ENCODE results near the gene SLC66A2.

SLC66A2 gene

DNA sequence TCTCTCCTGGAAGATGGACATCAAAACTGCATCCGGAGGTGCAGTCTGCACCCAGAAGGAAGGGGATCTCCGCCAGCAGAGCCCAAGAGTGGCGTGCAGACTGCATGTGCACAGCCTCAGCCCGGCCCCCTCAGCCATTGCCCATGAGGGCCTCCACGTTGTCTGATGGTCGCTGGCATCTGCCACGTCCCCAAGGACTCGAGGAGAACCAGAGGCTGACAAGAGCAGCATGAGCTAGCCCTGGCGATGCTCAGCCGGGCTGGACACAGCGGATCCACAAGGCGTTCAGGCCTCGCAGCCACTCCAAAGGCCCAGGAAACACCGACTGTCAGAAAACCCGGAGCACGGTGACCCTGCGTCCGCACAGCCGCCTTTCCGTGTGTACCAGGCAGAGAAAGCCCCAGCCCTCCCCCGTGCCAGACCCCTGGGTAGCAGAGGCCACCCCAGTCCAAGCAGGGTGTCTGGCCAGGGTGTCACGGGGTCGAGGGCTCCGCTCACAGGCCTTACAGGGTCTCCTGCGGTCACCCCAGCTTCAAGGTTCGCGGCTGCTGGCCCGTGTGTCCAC, 48.3 kb downstream of the SLC66A2 start:
- no peak for DNase-seq (ENCODE audit: low read depth)

DNA sequence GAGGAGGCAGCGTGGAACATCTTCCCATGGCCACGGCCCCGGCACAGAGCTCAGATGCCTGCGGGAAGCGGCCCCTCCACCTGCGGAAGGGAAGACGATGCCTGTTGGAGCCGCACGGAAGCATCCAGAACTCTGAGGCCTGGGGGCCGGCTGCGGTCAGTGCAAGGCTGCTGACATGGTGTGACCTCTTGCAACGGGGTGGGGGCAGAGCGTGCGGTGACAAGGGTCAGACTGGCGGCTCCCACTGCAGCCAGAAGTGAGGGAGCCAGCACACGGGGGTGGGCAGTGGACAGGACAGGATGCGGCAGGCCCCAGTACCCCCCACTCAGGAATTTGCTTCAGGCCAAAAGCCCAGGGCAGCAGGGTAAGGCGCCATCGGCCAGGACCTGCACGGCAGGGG, 48.8 kb downstream of the SLC66A2 start:
- DNase-seq (ENCODE audit: low read depth) = no peak

DNA sequence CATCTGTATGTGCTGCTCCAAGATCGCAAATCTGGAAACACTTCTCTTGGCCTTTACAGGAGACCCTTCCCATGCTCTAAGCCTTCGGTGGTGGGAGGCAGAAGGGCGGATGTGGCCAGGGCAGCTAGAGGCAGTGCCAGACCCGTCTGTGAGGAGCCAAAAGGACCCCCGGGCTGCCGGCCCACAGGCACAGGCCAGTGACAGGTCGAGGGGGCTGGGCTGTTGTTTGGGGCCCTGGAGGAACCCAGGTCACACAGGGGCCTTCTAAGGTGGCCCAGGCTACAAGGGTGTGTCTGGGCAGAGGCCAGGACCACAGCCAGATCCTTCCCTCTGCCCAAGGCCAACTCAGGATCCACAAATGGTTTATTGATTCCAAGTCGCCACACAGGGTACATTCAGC, 49.4 kb downstream of the SLC66A2 start:
- DNase-seq (ENCODE audit: low read depth) = no peak

DNA sequence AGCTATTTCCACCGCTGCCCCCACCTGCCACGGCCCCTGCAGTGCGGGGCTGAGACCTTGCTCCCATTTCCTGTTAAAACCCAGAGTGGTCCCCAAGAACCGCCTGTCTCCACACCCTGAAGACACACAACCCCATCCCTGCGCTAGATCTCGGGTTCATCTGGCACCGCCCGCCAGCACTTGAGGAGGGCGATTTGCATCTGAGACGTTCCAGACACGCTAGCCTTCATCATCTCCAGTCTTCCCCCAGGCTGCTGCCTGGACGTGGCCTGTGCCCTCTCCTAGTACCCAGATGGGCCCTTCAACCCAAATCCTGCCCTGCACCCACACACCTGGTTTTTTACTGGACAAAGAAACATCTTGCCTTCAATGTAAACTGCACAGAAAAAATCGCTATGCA, 49.8 kb downstream of the SLC66A2 start:
- DNase-seq (ENCODE audit: low read depth) = no peak

DNA sequence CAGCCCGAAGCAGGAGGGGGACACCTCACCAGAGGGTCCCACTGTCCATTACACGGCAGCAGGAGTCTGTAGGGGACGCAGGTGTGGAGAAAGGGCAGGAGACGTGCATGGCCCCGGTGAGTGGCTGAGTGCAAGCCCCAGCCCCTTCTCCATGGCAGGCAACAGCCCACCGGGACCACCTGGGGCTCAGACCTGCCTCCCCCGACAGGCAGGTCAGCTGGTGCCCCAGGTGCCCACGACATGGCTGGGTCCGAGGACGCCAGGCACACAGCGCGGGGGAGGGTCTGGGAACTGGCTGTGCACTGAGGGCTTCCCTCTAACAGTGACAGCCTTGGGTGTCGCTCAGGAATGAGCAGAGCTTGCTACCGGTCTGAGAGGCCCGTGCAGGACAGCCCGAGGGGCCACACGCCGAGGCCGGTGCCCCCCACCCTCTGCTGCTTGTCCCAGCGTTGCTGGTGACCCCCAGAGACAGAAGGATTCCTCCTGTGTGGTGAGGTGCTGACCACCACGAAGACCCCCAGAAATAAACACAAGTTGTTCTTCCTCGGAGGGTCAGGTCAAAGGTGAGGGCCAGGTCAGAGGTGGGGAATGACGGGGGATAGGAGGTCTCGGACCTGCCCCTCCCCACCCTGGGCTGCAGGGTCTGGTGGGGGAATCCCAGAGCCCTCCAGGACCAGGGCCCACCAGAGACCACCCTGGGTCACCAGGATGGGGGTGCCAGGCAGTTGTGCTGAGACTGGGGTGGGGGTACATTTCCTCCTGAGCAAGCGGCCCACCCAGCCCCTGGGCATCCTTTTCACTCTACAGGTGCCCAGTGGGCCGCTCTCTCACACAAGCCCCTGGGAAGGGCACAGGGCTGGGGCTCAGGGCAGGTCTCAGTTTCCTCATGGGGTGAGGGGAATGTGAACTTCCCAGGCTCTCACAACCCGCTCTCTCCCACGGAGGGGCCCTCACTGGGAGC, 50.6 kb downstream of the SLC66A2 start:
- no peak for DNase-seq (ENCODE audit: low read depth)

DNA sequence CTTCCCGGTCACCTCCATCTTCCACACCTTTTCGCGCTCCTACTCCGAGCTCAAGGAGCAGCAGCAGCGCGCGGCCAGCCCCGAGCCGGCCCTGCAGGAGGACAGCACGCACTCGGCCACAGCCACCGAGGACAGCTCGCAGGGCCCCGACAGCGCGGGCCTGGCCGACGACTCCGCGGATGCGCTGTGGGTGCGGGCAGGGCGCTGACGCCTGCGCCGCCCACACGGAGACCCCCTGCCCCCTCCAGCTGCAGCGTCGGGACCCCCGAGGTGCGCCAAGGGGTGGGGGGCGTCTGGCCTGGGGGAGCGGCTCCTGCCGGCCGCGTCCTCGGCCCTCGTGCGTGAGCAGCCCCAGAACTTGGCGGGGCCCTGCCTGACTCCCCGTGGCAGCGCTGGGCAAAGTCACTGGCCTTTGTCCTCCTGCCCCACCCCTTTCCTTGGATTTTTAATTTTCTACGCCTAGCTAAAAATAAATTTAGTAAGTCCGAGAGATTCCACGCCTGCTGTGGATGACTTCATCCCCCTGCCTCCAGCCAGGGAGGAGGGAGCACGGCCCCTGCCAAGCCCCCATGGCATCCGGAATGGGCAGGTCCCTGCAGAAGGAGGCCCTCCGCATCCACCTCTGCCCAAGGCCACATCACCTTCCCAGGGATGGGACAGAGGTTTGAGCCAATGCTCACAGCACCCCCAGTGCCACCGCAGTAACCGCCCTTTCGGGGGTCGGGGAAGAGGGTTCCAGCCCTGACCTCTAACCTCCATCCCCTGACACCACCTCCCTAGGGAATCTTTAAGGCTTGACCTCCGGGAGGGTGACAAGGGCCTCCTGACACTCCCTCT, 51.6 kb downstream of the SLC66A2 start:
- no peak for DNase-seq (ENCODE audit: low read depth)

DNA sequence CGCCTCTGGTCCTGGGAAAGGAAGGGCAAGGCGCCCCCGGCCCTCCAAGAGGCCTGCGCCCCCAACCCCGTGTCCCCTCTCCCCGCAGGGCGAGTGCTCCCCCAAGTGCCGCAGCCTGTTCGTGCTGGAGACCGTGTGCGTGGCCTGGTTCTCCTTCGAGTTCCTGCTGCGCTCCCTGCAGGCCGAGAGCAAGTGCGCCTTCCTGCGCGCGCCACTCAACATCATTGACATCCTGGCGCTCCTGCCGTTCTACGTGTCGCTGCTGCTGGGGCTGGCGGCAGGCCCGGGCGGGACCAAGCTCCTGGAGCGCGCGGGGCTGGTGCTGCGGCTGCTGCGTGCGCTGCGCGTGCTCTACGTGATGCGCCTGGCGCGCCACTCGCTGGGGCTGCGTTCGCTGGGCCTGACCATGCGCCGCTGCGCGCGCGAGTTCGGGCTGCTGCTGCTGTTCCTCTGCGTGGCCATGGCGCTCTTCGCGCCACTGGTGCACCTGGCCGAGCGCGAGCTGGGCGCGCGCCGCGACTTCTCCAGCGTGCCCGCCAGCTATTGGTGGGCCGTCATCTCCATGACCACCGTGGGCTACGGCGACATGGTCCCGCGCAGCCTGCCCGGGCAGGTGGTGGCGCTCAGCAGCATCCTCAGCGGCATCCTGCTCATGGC, 52.4 kb downstream of the SLC66A2 start:
- DNase-seq (ENCODE audit: low read depth) = no peak

DNA sequence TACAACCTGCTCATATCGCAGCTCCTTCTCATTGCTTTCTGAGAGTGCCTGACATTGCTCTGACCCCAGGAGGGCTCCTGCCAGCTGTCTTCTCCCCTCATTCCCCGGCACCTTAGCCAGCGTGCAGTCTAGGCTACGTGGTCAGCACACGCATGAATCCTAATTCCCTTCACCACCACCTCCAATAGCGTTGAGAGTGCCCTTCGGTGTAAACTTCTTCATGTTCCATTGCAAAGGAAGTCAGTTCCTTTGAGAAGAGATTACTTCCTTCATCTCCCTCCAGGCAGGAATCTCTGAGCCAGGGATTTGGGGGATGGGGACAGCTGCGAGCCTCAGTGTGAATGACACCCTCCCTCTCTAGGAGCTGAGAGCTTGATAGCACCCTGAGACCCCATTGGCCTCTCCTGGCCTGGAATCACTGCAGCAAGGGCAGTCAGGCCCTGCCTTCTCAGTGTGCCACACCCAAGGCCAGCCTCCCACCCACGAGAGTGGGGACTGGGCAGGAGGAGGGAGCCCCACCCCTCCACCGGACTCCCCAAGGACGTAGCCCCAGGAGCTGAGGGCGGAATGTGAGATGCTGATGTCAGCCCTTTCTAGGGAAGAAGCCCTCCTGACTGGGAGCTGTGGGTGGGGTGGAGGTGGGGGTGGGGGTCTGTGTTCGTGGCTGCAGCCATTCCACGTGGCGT, 53.4 kb downstream of the SLC66A2 start:
- no peak for DNase-seq (ENCODE audit: low read depth)

DNA sequence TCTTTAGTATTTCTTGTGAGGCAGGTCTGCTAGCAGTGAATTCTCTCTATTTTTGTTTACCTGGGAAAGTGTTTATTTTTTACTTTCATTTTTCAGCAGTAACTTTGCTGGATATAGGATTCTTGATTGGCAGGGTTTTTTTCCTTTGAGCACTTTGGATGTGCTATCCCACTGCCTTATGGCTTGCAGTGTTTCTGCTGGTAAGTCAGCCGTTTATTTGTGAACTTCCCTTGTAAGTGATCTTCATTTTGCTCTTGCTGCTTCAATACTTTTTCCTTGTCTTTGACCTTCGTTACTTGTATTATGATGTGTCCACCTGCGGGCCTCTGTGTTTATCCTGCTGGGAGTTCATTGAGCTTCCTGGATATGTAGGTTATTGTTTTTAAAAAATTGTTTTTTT, 54.7 kb downstream of the SLC66A2 start:
- DNase-seq (ENCODE audit: low read depth) = no peak

DNA sequence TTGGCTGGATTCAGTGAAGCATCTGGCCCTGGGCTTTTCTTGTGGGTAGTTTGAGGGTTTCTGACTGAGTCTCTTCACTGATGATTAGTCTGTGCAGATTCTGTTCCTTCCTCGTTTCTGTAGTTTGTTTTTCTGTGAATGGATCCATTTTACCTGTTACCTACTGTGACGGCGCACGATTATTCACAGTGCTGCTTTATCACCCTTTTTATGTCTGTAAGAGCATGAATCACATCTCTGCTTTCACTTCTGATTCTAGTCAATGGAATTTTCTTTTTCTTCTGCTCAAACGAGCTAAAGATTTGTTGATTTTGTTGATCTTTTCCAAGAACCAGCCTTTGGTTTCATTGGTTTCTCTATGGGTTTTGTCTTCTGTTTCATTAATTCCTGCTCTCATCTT, 60.8 kb downstream of the SLC66A2 start:
- no peak for DNase-seq (ENCODE audit: low read depth)

DNA sequence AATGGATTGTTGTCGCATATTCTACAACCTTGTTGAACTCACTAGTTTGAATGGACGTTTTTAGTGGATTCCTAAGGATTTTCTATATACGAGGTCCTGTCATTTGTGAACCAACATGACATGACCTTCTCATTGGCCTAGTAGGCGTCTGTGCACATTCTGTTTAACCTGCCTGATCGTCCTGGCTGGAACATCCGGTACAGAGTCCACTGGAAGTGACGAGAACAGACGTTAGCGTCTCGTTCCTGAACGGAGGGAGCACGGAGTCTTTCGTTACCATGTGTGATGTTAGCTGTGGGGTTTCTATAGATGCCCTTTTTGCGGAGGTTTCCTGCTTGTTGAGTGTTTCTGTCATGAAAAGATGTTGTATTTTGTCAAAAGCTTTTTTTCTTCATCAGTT, 61.9 kb downstream of the SLC66A2 start:
- DNase-seq (ENCODE audit: low read depth) = no peak

DNA sequence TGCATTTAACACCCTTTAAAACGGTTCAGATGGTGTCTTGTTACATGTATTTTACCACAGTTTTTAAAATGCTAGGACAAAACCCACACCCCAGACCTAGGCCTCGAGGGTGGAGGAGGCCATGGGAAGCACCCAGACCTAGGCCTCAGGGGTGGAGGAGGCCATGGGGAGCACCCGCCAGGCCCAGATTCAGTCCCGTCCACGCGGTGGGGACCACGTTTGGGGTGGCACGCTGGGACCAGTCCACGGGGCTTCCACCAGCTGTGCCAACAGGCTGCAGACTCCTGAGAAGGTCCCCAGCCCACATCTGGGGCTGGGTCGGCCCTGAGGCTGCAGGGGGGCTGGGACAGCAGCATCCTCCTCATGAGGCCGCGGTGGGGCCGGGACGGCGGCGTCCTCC, 63.4 kb downstream of the SLC66A2 start:
- DNase-seq (ENCODE audit: low read depth) = no peak

DNA sequence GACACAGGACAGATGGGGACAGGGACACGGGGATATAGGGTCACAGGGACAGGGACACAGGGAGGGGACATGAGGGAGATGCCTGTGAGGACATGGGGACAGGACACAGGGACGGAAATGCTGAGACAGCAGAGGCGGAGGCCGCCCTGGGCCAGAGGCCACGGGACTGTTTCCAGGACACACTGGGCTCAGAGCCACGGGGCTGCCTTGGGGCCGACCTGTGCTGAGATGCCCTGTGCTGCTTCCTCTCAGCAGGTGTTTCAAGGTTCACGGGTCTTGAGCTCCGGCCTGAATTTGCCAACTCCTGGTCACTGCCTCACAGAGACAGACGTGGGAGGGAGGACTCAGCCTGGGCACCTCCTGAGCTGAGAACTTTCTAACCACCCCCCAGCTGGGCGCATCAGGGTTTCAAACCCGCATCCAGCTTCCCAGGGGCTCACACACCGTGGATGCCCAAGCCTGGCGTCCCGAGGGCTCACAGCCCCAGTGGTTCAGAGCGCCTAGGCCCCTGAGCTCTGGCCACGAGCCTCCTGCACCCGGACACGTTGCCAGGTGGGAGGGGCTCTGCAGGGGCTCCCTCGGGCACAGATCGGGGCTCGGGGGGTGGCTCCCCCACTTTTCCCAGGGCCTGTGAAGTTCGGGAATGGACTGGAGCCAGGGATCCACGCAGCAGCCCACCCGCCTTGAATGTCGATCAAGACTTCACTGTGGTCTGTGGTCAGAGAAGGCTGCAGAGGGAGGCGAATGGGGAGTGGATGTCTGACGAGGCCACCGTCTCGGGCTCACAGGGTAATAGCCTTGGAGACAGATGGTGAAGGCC, 64.1 kb downstream of the SLC66A2 start:
- no peak for DNase-seq (ENCODE audit: low read depth)

DNA sequence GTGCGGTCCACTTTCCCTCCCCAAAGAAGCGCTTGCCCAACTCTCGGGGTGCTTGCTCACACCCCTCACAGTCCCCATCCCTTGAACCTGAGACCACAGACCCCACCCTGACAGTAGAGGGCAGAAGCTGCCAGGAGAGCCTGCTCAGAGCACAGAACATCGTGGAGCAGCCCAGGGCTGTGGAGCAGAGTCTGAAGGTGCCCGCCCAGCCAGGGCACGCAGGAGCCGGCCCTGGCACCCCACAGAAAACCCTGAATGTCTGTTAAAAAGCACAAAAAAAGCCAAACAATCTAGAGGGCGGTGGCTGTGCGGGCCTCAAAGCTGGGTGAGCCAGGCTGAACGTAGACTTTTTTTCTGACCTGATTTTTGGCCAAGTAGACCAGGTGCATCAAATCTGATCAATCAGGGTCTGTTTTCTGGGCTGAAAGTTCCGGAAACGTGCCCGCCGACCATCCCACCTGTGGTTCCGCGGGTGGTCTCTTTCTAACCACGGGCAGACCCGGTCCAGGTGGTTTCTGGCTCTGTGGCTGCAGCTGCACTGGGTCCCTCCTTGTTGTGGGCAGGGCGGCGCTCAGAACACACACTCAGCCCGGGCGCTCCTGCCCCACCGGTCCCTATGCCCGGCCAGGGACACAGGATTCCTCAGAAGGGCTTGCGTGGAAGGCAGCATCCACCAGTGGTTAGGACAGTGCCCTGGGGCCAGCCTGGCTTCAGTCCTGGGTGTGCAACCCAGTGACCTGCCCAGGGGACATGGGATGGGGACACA, 66.3 kb downstream of the SLC66A2 start:
- DNase-seq (ENCODE audit: low read depth) = no peak

DNA sequence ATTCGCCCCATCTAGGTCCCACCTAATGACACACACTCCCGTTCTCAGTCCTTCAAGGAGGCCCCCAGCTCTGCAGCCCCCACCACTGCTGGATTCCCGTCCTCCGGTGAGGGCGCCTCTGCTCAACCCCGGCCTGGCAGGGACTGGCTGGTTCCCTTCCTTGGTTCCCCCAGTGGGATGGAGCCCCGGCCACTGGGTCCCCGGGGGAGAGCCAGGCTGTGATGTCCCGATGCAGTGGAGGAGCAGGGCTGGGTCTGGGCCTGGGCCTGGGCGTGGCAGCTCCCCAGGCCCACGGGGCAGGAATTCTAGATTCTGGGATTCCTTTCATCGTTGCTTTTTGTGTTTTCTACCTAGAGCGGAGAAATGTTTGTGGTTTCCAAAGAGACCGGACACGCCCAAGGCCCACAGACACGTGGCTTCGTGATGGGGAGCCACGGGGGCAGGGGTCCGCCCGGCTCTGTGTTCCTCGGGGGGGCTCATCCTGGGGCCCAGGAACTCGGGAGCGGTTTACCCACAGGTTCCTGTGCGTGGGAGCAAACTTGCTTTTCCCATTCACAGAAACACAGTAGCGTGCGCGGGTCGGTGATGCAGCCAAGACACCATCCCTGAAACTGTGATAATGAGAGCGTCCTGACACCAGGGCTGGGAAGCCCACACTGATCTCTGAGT, 67.0 kb downstream of the SLC66A2 start:
- no peak for DNase-seq (ENCODE audit: low read depth)

DNA sequence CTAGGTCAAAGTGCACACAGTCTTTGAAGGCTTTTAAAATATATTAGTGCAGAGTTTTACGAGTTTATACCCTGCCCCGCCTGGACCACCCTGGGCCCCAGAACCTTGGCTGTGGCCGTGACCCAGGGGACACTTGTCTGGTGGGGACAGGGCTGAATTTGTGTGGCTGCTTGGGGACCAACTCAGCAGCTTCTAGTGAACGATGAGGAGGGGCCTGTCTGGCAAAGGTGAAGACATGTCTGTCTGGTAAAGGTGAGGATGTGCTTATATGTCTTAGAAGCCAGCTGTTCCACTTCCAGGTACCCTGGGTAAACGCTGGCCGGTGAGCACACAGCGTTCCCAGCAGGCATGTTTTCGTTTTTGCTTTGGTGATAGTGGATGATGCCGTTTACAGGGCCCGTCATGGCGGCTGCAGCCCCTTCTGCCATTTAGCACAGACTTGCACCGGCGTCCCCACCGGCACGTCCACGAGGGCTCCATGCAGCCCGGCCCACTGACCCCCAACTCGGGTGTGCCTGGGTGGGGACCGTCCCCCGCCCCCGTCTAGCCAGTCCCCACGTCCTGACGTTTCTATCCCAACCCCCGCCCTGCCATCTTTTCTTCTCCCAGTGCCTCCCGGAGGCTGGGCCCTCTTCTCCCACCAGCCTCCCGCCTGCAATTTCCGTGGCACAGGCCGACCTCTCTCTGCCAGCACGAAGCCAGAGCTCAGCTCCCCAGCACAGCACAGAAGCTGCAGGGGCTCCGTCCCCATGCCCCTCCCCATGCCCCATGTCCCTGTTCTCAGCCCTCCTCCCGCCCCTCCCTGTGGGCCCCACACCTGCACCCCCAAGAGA, 67.8 kb downstream of the SLC66A2 start:
- no peak for DNase-seq (ENCODE audit: low read depth)

DNA sequence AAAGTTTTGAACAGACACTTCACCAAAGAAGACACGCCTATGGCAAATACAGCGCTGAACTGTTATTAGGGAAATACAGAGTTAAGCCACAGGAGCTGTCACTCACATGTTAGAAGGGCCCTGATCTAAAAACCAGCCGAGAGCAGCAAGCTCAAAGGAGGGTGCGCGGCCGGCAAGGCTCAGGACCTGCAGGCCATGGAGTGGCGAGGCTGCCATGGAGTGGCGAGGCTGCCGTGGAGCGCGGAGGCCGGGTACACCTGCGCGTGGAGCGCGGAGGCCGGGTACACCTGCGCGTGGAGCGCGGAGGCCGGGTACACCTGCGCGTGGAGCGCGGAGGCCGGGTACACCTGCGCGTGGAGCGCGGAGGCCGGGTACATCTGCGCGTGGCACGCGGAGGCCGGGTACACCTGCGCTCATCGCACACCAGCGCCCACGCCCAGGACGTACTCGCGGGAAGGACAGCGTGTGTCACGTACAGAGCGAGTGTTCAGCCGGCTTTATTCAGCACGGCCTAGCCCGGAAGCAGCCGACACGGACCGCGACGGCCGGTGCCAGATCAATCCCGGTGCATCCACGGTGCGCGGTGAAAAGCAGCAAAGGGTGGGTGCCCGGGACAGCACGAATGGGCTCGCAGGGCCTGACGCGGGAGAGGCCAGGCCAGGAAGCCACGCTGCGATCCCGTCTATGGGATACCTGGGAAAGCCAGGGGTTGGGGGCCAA, 68.8 kb downstream of the SLC66A2 start:
- DNase-seq (ENCODE audit: low read depth) = no peak

DNA sequence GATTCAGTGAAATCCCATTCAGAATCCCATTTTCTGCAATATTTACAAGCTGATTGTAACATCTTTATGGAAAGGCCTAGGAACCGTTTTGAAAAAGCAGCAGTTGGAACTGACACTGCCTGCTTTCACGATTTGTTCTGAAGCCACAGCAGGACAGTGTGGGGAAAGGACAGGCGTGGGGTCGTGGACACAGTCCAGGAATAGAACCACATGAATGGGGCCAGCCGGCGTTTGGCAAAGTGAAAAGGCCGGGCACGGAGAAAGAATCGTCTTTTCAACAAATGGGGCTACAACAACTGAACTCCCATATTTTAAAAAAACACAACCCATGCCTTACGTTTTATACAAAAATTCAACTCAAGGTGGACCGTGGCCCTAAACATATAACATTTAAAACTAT, 69.8 kb downstream of the SLC66A2 start:
- no peak for DNase-seq (ENCODE audit: low read depth)
